Stimulated activated CD8-positive, alpha-beta memory T cell treated with anti-CD3 and anti-CD28 coated beads, Interleukin-4, amount 100 ng/mL, for 24 hours (primary cell): ENCODE data around the gene SECTM1.

Experiments used
- DNase-seq: peaks from one replicate; pipeline ENCODE4 v3.0.0-alpha.2; 2020; ENCODE audit warnings: low read depth

Gene SECTM1

GRCh38 chr17:82315703-82316358 is 17.7 kb downstream of the SECTM1 start:
- DNase-seq = no peak

GRCh38 chr17:82314727-82315605 is 18.6 kb downstream of the SECTM1 start:
- no peak for DNase-seq

- no peak for DNase-seq
These were observed 19.4 kb downstream of the SECTM1 start for GRCh38 chr17:82314012-82314726.

- no peak for DNase-seq
These were observed 20.2 kb downstream of the SECTM1 start for GRCh38 chr17:82313195-82314011.

- no peak for DNase-seq
These were observed 21.6 kb downstream of the SECTM1 start for GRCh38 chr17:82311971-82312370.

GRCh38 chr17:82310877-82311276 is 22.7 kb downstream of the SECTM1 start:
- DNase-seq = no peak

- DNase-seq = no peak
These were observed 23.7 kb downstream of the SECTM1 start for GRCh38 chr17:82309656-82310570.

GRCh38 chr17:82305727-82306300 is 27.8 kb downstream of the SECTM1 start:
- DNase-seq = no peak

GRCh38 chr17:82304826-82305726 is 28.5 kb downstream of the SECTM1 start:
- no peak for DNase-seq

- DNase-seq = no peak
These were observed 29.4 kb downstream of the SECTM1 start for GRCh38 chr17:82303944-82304808.

- DNase-seq = no peak
These were observed 30.3 kb downstream of the SECTM1 start for GRCh38 chr17:82302991-82303943.

- no peak for DNase-seq
These were observed 31.0 kb downstream of the SECTM1 start for GRCh38 chr17:82302568-82302963.

GRCh38 chr17:82301916-82302567 is 31.5 kb downstream of the SECTM1 start:
- no peak for DNase-seq

GRCh38 chr17:82301300-82301915 is 32.2 kb downstream of the SECTM1 start:
- no peak for DNase-seq

- no peak for DNase-seq
These were observed 32.8 kb downstream of the SECTM1 start for GRCh38 chr17:82300707-82301270.

- DNase-seq = no peak
These were observed 33.3 kb downstream of the SECTM1 start for GRCh38 chr17:82300228-82300627.
